ENCODE results near the gene CDKN2B-AS1.

- no peak for TF ChIP-seq CTCF (IDR thresholded peaks at IDR 0.05)
- no peak for TF ChIP-seq POLR2AphosphoS5 (IDR thresholded peaks at IDR 0.05)
These were observed 72.6 kb downstream of the CDKN2B-AS1 start for GRCh38 chr9:22067196-22067595.
